Lower leg skin (tissue), 3 donors: ENCODE data around the gene EIF2B4.

ENCODE experiments used
- CTCF ChIP-seq, 3 donors: fragments of 450-650 bp; IDR thresholded peaks; one replicate each; pipeline ENCODE4 v1.5.1; 2016; ENCODE audit warnings: antibody characterized with exemption in 3 of 3, mild to moderate bottlenecking in 3 of 3, moderate library complexity in 2 of 3
- POLR2A ChIP-seq, 2 donors: fragments of 450-650 bp; IDR thresholded peaks; one replicate each; pipeline ENCODE4 v1.6.1; 2016 to 2017; ENCODE audit warnings: antibody characterized with exemption in 2 of 2, mild to moderate bottlenecking in 1 of 2, moderate library complexity in 1 of 2

- TF ChIP-seq POLR2A (IDR thresholded peaks at IDR 0.05) = no peak
- no peak for TF ChIP-seq CTCF (IDR thresholded peaks at IDR 0.05)
These were observed 880 bp upstream of the EIF2B4 start for GRCh38 chr2:27370816-27371620.
